Lower leg skin (tissue), 4 donors: Measurements from ENCODE around the gene CALCR. TPM values are rescaled to one million over a fixed set of nuclear protein-coding genes. Genes with fewer than 3 reads are reported as not detected.

Experiments used
- DNase-seq, 2 donors: peaks; one replicate each; pipeline ENCODE4 v3.0.0-alpha.2; 2019; ENCODE audit warnings: low spot score in 2 of 2
- H3K4me3 ChIP-seq: fragments of 200-600 bp; sonication (generic); 2 replicates; pipeline ENCODE4 v1.5.1; 2017; ENCODE audit warnings: mild to moderate bottlenecking, low read depth; ENCODE audit not compliant: poor library complexity, severe bottlenecking
- CTCF ChIP-seq, 3 donors: fragments of 450-650 bp; IDR thresholded peaks; one replicate each; pipeline ENCODE4 v1.5.1; 2016; ENCODE audit warnings: antibody characterized with exemption in 3 of 3, mild to moderate bottlenecking in 3 of 3, moderate library complexity in 2 of 3
- POLR2A ChIP-seq, 2 donors: fragments of 450-650 bp; IDR thresholded peaks; one replicate each; pipeline ENCODE4 v1.6.1; 2016 to 2017; ENCODE audit warnings: antibody characterized with exemption in 2 of 2, mild to moderate bottlenecking in 1 of 2, moderate library complexity in 1 of 2
- WGBS, 2 donors: methylation state at CpG; one replicate each; pipeline ENCODE4 v1.1.5; 2018; 5-methylcytosine and 5-hydroxymethylcytosine counted together
- intact Hi-C: fragments of 100-400 bp; cut with DNase I; formaldehyde crosslinking; loops from one replicate; pipeline ENCODE4 v1.15.0; 2023; ENCODE audit warnings: low total_unique reads
- total RNA-seq, 4 donors: library from RNA; depleted of rRNA; stranded (reverse); fragments of >200 nt; gene quantifications; one replicate each; pipeline ENCODE4 v1.1.0, GENCODE V29; 2016

Gene CALCR
- total RNA-seq, result under 1 TPM in 1 of 4 donors, not detected in 3; 0.10 TPM

GRCh38 chr7:93574646-93575554, at the start of gene CALCR:
CALCR (minus strand) TSS chr7:93574724; CDS start chr7:93486981, 87,743 bp downstream.
- no peak within 1 kb of the TSS for H3K4me3 ChIP-seq
- intact Hi-C loops, result no loop called here
- DNase-seq, result no peak

DNA sequence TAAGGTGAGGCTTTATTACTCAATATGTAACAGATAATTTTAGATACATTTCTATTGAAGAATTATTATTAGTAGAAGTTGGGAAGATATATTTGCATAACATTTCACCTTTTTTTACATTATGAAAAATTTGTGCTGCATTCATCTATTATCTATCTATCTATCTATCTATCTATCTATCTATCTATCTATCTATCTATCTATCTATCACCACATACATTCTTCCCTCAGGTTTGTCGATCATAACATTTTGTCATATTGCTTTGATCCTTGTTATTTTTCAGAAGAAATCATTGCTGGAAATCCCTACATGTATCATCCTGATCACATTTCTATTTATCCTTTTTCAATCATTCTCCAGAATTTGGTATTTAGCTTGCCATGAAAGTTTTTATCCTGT, 49.3 kb upstream of the CALCR start:
- intact Hi-C loops, result no loop called here
- 94 to 95% methylated on average over 1 of the region's 1 CpG for WGBS, 2 donors
- no peak for DNase-seq
- no peak overlapping the region for H3K4me3 ChIP-seq
- TF ChIP-seq POLR2A (IDR thresholded peaks at IDR 0.05) (no peak), CTCF (IDR thresholded peaks at IDR 0.05) (no peak)

More at GRCh38 chr7:93574646-93575554, at the start of gene CALCR:
- 1% methylated on average over 32 to 39 of the region's 46 CpGs for WGBS, 2 donors
- no peak for TF ChIP-seq CTCF (IDR thresholded peaks at IDR 0.05)
- no peak for TF ChIP-seq POLR2A (IDR thresholded peaks at IDR 0.05)

GRCh38 chr7:93622036-93623033, 47.8 kb upstream of the CALCR start:
- H3K4me3 ChIP-seq, result no peak overlapping the region
- no peak for DNase-seq
- intact Hi-C loops, result no loop called here
- 37 to 40% methylated on average over 13 of the region's 13 CpGs for WGBS, 2 donors
- TF ChIP-seq POLR2A (IDR thresholded peaks at IDR 0.05) (no peak), CTCF (IDR thresholded peaks at IDR 0.05) (no peak)

DNA sequence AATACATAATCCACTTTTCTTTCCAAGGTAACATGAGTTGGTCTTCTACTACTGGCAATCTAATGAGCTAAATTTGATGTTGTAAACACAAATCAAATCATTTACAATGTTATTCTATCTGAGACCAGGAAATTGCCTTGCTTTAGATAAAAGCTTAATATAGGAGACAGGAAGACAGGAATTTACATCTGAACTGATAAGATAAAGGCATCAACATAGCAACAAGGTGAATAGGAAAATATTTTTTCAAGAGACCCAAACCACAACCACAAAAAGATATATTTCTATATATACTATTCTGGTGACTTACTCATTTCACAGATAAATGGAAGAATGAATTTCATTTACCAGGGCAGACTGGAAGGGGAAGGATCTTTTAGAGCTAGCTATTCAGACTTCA, 46.3 kb upstream of the CALCR start:
- intact Hi-C loops, result no loop called here
- DNase-seq, result no peak
- TF ChIP-seq POLR2A (IDR thresholded peaks at IDR 0.05) (no peak), CTCF (IDR thresholded peaks at IDR 0.05) (no peak)
- no peak overlapping the region for H3K4me3 ChIP-seq

DNA sequence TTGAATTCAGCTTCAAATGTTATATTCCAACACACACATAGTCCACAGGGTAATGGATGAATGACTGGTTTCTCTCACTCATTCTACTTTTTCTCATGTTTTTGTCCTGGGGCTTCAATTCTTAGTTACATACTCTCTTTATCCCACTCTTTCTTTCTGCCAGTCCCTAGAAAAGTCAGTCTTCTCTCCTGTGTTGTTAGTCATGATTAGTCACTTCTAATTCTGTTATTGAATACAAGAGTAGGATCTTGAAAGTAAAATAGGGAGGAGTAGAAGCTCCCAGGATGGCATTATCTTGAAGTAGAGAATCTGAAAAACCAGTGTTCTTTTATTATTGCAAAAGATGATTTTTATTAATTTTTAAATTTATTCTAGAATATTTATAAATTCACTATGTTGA, 45.5 kb upstream of the CALCR start:
- no peak for DNase-seq
- TF ChIP-seq POLR2A (IDR thresholded peaks at IDR 0.05), result no peak
- no peak for TF ChIP-seq CTCF (IDR thresholded peaks at IDR 0.05)
- intact Hi-C loops, result no loop called here
- no peak overlapping the region for H3K4me3 ChIP-seq
